Gastroesophageal sphincter (tissue), 3 donors: ENCODE results near the gene FBXO31.

Source experiments
- CTCF ChIP-seq, 4 experiments: fragments of 200-600 bp in 2 of 4; fragments of 450-650 bp in 2 of 4; sonication (generic) in 1 of 4; IDR thresholded peaks; one replicate each; pipeline ENCODE4 v1.5.1; 2017 to 2019; ENCODE audit warnings: antibody characterized with exemption in 4 of 4, mild to moderate bottlenecking in 2 of 4, moderate library complexity in 2 of 4
- EP300 ChIP-seq: sonication (generic); formaldehyde crosslinking; IDR thresholded peaks from one replicate; pipeline ENCODE4 v1.6.1; 2017; ENCODE audit warnings: antibody characterized with exemption, mild to moderate bottlenecking
- POLR2A ChIP-seq, 2 donors: fragments of 450-650 bp; IDR thresholded peaks; one replicate each; pipeline ENCODE4 v1.6.1; 2017; ENCODE audit warnings: antibody characterized with exemption in 2 of 2, mild to moderate bottlenecking in 2 of 2, moderate library complexity in 1 of 2

GRCh38 chr16:87334651-87335624, 48.6 kb downstream of the FBXO31 start:
- TF ChIP-seq CTCF (IDR thresholded peaks at IDR 0.05) (no peak), POLR2A (IDR thresholded peaks at IDR 0.05) (no peak), EP300 (no peak)
